HCT116 (cell line): Measurements from ENCODE around the gene RBCK1. TPM values are rescaled to one million over a fixed set of nuclear protein-coding genes. Genes with fewer than 3 reads are reported as not detected.

Experiments
- ATAC-seq: fragments of 200-7000 bp; cut with Tn5 transposase; 2 replicates; pipeline ENCODE4 v1.9.1; 2020; ENCODE audit warnings: mild to moderate bottlenecking, moderate library complexity
- BruUV-seq: library from RNA; stranded (reverse); fragments of 400-500 nt; replicated peaks from 2 replicates; lab custom pipeline; 2021; lab: Mats Ljungman, UMichigan
- CTCF ChIA-PET: fragments of 300-600 bp; sonication (Branson Sonifier 250); formaldehyde crosslinking; loops from one replicate; lab custom pipeline; 2021; ENCODE audit warnings: antibody characterized with exemption; lab: Charles Lee
- POLR2A ChIA-PET: fragments of 300-600, 350-600 bp; sonication (Branson Sonifier 250); formaldehyde crosslinking; loops from one replicate; lab custom pipeline; 2021; ENCODE audit warnings: antibody characterized with exemption; lab: Charles Lee
- RAD21 ChIA-PET, 2 experiments: fragments of 300-600 bp; sonication (Branson Sonifier 250); formaldehyde crosslinking; loops; one replicate each; lab custom pipeline; 2023; ENCODE audit warnings: low total read pairs in 2 of 2; ENCODE audit not compliant: uncharacterized antibody in 2 of 2, unreplicated experiment in 2 of 2, low non-redundant PET in 1 of 2; lab: Charles Lee
- DNase-seq: peaks from one replicate; pipeline ENCODE4 v3.0.0-alpha.2; 2010; ENCODE audit warnings: low read depth, low spot score
- H2AFZ ChIP-seq: fragments of 200-600 bp; shearing (Covaris generic), sonication (generic); 2 replicates; pipeline ENCODE4 v1.6.1; 2017; ENCODE audit warnings: low read depth, mixed run types, mixed read lengths, antibody characterized with exemption, low read length; ENCODE audit not compliant: poor library complexity, severe bottlenecking
- H3K27ac ChIP-seq: 2 replicates; pipeline ENCODE4 v1.5.1; 2012; ENCODE audit warnings: low read depth, low read length
- H3K27me3 ChIP-seq: fragments of 200-600 bp; sonication (generic); 2 replicates; pipeline ENCODE4 v1.6.1; 2016; ENCODE audit warnings: mixed run types, low read length, mixed read lengths; ENCODE audit not compliant: insufficient read depth
- H3K36me3 ChIP-seq, 2 experiments: fragments of 200-500 bp in 1 of 2; fragments of 200-600 bp in 1 of 2; sonication (Bioruptor generic) in 1 of 2; sonication (generic) in 1 of 2; 2 replicates each; pipeline versions ENCODE4 v1.5.1 to v1.6.1; 2014 to 2016; ENCODE audit warnings: low read length in 2 of 2, inconsistent platforms in 1 of 2, mixed read lengths in 1 of 2, mixed run types in 1 of 2; ENCODE audit not compliant: insufficient read depth in 2 of 2, control insufficient read depth in 1 of 2
- H3K4me1 ChIP-seq, 2 experiments: fragments of 200-600 bp in 1 of 2; sonication (generic) in 1 of 2; 2 replicates each; pipeline versions ENCODE4 v1.5.1 to v1.6.1; 2012 to 2017; ENCODE audit warnings: low read length in 2 of 2, inconsistent platforms in 1 of 2, mild to moderate bottlenecking in 1 of 2, mixed read lengths in 1 of 2, mixed run types in 1 of 2, moderate library complexity in 1 of 2; ENCODE audit not compliant: insufficient read depth in 2 of 2, control insufficient read depth in 1 of 2
- H3K4me2 ChIP-seq: fragments of 200-600 bp; sonication (generic); 2 replicates; pipeline ENCODE4 v1.6.1; 2017; ENCODE audit warnings: mixed run types, low read length, mixed read lengths
- H3K4me3 ChIP-seq, 2 experiments: fragments of 200-600 bp in 1 of 2; sonication (generic) in 1 of 2; replicated peaks in 1 of 2; 2 replicates each; pipeline ENCODE4 v1.5.1; 2011 to 2016; ENCODE audit warnings: low read length in 2 of 2, control low read depth in 1 of 2, low read depth in 1 of 2, mild to moderate bottlenecking in 1 of 2, mixed read lengths in 1 of 2, mixed run types in 1 of 2
- H3K79me2 ChIP-seq: fragments of 200-600 bp; sonication (generic); 2 replicates; pipeline ENCODE4 v1.6.1; 2017; ENCODE audit warnings: mild to moderate bottlenecking, mixed run types, low read length, moderate library complexity, mixed read lengths; ENCODE audit not compliant: insufficient read depth
- H3K9ac ChIP-seq: fragments of 200-600 bp; sonication (generic); 2 replicates; pipeline ENCODE4 v1.6.1; 2016; ENCODE audit warnings: low read length, mixed read lengths
- H3K9me2 ChIP-seq: fragments of 200-600 bp; sonication (generic), shearing (Covaris generic); 2 replicates; pipeline ENCODE4 v1.6.1; 2017; ENCODE audit warnings: mixed run types, mild to moderate bottlenecking, moderate library complexity; ENCODE audit not compliant: insufficient read depth
- H3K9me3 ChIP-seq, 2 experiments: fragments of 200-500 bp in 1 of 2; fragments of 200-600 bp in 1 of 2; sonication (Bioruptor generic) in 1 of 2; sonication (generic) in 1 of 2; 2 replicates each; pipeline ENCODE4 v1.6.1; 2014 to 2017; ENCODE audit warnings: low read length in 2 of 2, mixed read lengths in 2 of 2, inconsistent platforms in 1 of 2, low read depth in 1 of 2, mild to moderate bottlenecking in 1 of 2, mixed run types in 1 of 2, moderate library complexity in 1 of 2; ENCODE audit not compliant: control insufficient read depth in 1 of 2, insufficient read depth in 1 of 2
- H4K20me1 ChIP-seq: fragments of 200-600 bp; sonication (generic), shearing (Covaris generic); 2 replicates; pipeline ENCODE4 v1.6.1; 2017; ENCODE audit warnings: mixed run types, mild to moderate bottlenecking, moderate library complexity; ENCODE audit not compliant: insufficient read depth
- ATF3 ChIP-seq: IDR thresholded peaks from 2 replicates; pipeline ENCODE4 v1.6.1; 2012
- EGR1 ChIP-seq: IDR thresholded peaks from 2 replicates; pipeline ENCODE4 v1.6.1; 2012; ENCODE audit warnings: low read depth
- ELF1 ChIP-seq: IDR thresholded peaks from 2 replicates; pipeline ENCODE4 v1.6.1; 2012; ENCODE audit warnings: low read depth, borderline replicate concordance
- POLR2A ChIP-seq: IDR thresholded peaks from 2 replicates; pipeline ENCODE4 v1.7.0; 2011; ENCODE audit warnings: borderline replicate concordance; ENCODE audit not compliant: insufficient read depth, insufficient read length; ENCODE audit errors: extremely low read depth
- TCF7L2 ChIP-seq: IDR thresholded peaks from 2 replicates; pipeline ENCODE4 v1.7.0; 2011; ENCODE audit warnings: borderline replicate concordance, inconsistent platforms; ENCODE audit not compliant: insufficient read depth, insufficient read length; ENCODE audit errors: extremely low read depth
- intact Hi-C: fragments of 100-400 bp; cut with micrococcal nuclease; formaldehyde crosslinking; loops from 2 replicates; pipeline ENCODE4 v1.10.0; 2022
- total RNA-seq: library from RNA; stranded (reverse); gene quantifications from one replicate; pipeline ENCODE4 v1.2.1, GENCODE V29; 2021; ENCODE audit not compliant: unreplicated experiment
- TF ChIP-seq, protein P1 (sequence below): IDR thresholded peaks from 2 replicates; pipeline ENCODE4 v1.6.1; 2011; ENCODE audit warnings: mild to moderate bottlenecking, low read length, moderate library complexity; ENCODE audit not compliant: insufficient replicate concordance; ENCODE audit errors: extremely low read depth

The RBCK1 gene
- total RNA-seq, 1 experiment from 2014 or later: 180 TPM

GRCh38 chr20:472889-473292 lies 64.8 kb downstream of the RBCK1 start:
- ATAC-seq (no peak), DNase-seq (no peak)
- H3K4me2 ChIP-seq: no peak overlapping the region
- no peaks in the 10 kb centered on the region for H3K9me2 ChIP-seq
- no peak overlapping the region for H2AFZ ChIP-seq
- POLR2A ChIA-PET: no interaction called here
- H3K79me2 ChIP-seq: no peaks in the 10 kb centered on the region
- no peak overlapping the region for H3K27ac ChIP-seq
- H4K20me1 ChIP-seq: no peaks in the 10 kb centered on the region
- peaks cover 7% of the 10 kb centered on the region in 2 experiments; a peak in 2 of 4 replicates for H3K36me3 ChIP-seq
- TF ChIP-seq ELF1: no peak
- no peak for TF ChIP-seq POLR2A
- TF ChIP-seq ATF3: no peak
- no TSS peak for BruUV-seq
- CTCF ChIA-PET: no interaction called here
- no peak overlapping the region for H3K4me3 ChIP-seq
- no peaks in the 10 kb centered on the region for H3K27me3 ChIP-seq
- H3K4me1 ChIP-seq: no peaks in the 10 kb centered on the region
- H3K9me3 ChIP-seq: no peaks in the 10 kb centered on the region
- intact Hi-C loops: no loop called here
- RAD21 ChIA-PET: no interaction called here
- no peak overlapping the region for H3K9ac ChIP-seq

GRCh38 chr20:474581-474980 lies 66.5 kb downstream of the RBCK1 start:
- Histone ChIP-seq H3K9me2 (no peaks in the 10 kb centered on the region), H2AFZ (no peak overlapping the region), H3K4me1 (no peaks in the 10 kb centered on the region), H3K4me2 (no peak overlapping the region), H3K4me3 (no peak overlapping the region), H4K20me1 (no peaks in the 10 kb centered on the region), H3K27ac (no peak overlapping the region), H3K9ac (no peak overlapping the region), H3K36me3 (peaks cover 12 to 17% of the 10 kb centered on the region in 2 experiments; a peak in 3 of 4 replicates), H3K9me3 (no peaks in the 10 kb centered on the region), H3K27me3 (no peaks in the 10 kb centered on the region), H3K79me2 (no peaks in the 10 kb centered on the region)
- RAD21 ChIA-PET: no interaction called here
- POLR2A ChIA-PET: no interaction called here
- BruUV-seq: no TSS peak
- DNase-seq (no peak), ATAC-seq (no peak)
- no peak for TF ChIP-seq ELF1
- TF ChIP-seq TCF7L2: no peak
- TF ChIP-seq, protein P1, sequence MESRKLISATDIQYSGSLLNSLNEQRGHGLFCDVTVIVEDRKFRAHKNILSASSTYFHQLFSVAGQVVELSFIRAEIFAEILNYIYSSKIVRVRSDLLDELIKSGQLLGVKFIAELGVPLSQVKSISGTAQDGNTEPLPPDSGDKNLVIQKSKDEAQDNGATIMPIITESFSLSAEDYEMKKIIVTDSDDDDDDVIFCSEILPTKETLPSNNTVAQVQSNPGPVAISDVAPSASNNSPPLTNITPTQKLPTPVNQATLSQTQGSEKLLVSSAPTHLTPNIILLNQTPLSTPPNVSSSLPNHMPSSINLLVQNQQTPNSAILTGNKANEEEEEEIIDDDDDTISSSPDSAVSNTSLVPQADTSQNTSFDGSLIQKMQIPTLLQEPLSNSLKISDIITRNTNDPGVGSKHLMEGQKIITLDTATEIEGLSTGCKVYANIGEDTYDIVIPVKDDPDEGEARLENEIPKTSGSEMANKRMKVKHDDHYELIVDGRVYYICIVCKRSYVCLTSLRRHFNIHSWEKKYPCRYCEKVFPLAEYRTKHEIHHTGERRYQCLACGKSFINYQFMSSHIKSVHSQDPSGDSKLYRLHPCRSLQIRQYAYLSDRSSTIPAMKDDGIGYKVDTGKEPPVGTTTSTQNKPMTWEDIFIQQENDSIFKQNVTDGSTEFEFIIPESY: no peak
- no peak for TF ChIP-seq EGR1
- CTCF ChIA-PET: no interaction called here
- intact Hi-C loops: no loop called here
